ENCODE measurements around the gene ADCY9. TPM values are rescaled to one million over a fixed set of nuclear protein-coding genes. Genes with fewer than 3 reads are reported as not detected.

ADCY9 gene
- total RNA-seq, 1 experiment from 2014 or later: 4.7 TPM

GRCh38 chr16:4115209-4115948 is 863 bp downstream of the ADCY9 start:
- no peaks in the 10 kb centered on the region for H3K4me1 ChIP-seq (ENCODE audit: insufficient read depth, low read length)
- H3K27ac Mint-ChIP-seq: no peak overlapping the region
- TF ChIP-seq CTCF (conservative IDR thresholded peaks at IDR 0.05): no peak
- WGBS (ENCODE audit: extremely low coverage, insufficient read length, low lambda C conversion rate): no CpG with 5 or more reads among the region's 75 CpGs
- DNase-seq: peak; percentile 71
- H3K18ac ChIP-seq (ENCODE audit: insufficient read length, low read depth, low read length): no peak overlapping the region
- H3K27me3 ChIP-seq (ENCODE audit: insufficient read depth, low read length): no peaks in the 10 kb centered on the region; the same call in 1 of the 2 replicates
- peaks cover 54% of the 10 kb centered on the region for H3K27me3 Mint-ChIP-seq (ENCODE audit: low read depth)
- no peak overlapping the region for H3K56ac ChIP-seq (ENCODE audit: insufficient read length, low read depth, low read length)
- no peaks in the 10 kb centered on the region for H3K79me1 ChIP-seq (ENCODE audit: insufficient read depth, low read depth, low read length, poor library complexity, severe bottlenecking)
- H3K9ac ChIP-seq (ENCODE audit: extremely low read depth, insufficient read length, low read length): no peak overlapping the region
- H4K5ac ChIP-seq (ENCODE audit: insufficient read length, low read depth, low read length): no peak overlapping the region
- H3K27ac ChIP-seq (ENCODE audit: insufficient read length, low read depth, low read length): no peak overlapping the region
- H2AK5ac ChIP-seq (ENCODE audit: insufficient read length, low read length): no peak overlapping the region
- H2BK15ac ChIP-seq (ENCODE audit: low read depth, low read length): no peak overlapping the region
- peak overlapping the region; percentile 7 for H3K4me2 ChIP-seq (ENCODE audit: insufficient read depth, insufficient read length, low read length)
- H3K9me3 ChIP-seq (ENCODE audit: control insufficient read depth, low read depth, low read length): no peaks in the 10 kb centered on the region
- H2BK12ac ChIP-seq (ENCODE audit: insufficient read length, low read depth, low read length): no peak overlapping the region
- H3K36me3 Mint-ChIP-seq (ENCODE audit: insufficient read depth in 1 of 3, low read depth in 3 of 3): peaks cover 0 to 9% (median 2%) of the 10 kb centered on the region in 3 experiments; a peak in 2 of 7 replicates
- H3K79me2 ChIP-seq (ENCODE audit: insufficient read depth, low read length): no peaks in the 10 kb centered on the region
- no peak overlapping the region for H2AFZ ChIP-seq (ENCODE audit: low read length)
- H4K8ac ChIP-seq (replicated peaks; ENCODE audit: insufficient read length, low read depth, low read length): no peak overlapping the region
- H3K9me3 Mint-ChIP-seq: 0 out of 5 replicates have a peak, but pooled peaks cover 0 to 2% of the 10 kb centered on the region in 2 experiments
- no peak overlapping the region for H2BK120ac ChIP-seq (ENCODE audit: low read depth, low read length, poor library complexity, severe bottlenecking)
- peaks cover 22 to 32% of the 10 kb centered on the region in 2 experiments for H3K4me1 Mint-ChIP-seq
- no peak overlapping the region for H2BK20ac ChIP-seq (ENCODE audit: low read depth, low read length, poor library complexity, severe bottlenecking)
- H4K91ac ChIP-seq (ENCODE audit: insufficient read length, low read depth, low read length): no peak overlapping the region
- no peak overlapping the region for H3T11ph ChIP-seq (ENCODE audit: low read length)
- no peak overlapping the region for H3K4ac ChIP-seq (ENCODE audit: low read depth, low read length)
- no peaks in the 10 kb centered on the region for H4K20me1 ChIP-seq (ENCODE audit: control insufficient read depth, insufficient read depth, insufficient read length)
- H3K23me2 ChIP-seq (ENCODE audit: insufficient read length, low read depth, low read length, poor library complexity, severe bottlenecking): peaks cover 7% of the 10 kb centered on the region
- peak overlapping the region; percentile 65 to 81 for H3K4me3 Mint-ChIP-seq
- H2BK5ac ChIP-seq (ENCODE audit: insufficient read length, low read length): no peak overlapping the region
- H3K14ac ChIP-seq (ENCODE audit: insufficient read depth, low read length): peak overlapping the region; percentile 3; the same call in 1 of the 2 replicates
- H3K23ac ChIP-seq (ENCODE audit: insufficient read length, low read depth, low read length): no peak overlapping the region

Data from H9 (cell line).